HG02943 (cell line): ENCODE data around the gene LRRC74A.

ENCODE experiments used
- ATAC-seq: cut with Tn5 transposase; IDR thresholded peaks from one replicate; pipeline ENCODE4 v1.9.1; 2021; ENCODE audit warnings: mild to moderate bottlenecking, low read depth, moderate library complexity; ENCODE audit not compliant: unreplicated experiment

Gene LRRC74A

DNA sequence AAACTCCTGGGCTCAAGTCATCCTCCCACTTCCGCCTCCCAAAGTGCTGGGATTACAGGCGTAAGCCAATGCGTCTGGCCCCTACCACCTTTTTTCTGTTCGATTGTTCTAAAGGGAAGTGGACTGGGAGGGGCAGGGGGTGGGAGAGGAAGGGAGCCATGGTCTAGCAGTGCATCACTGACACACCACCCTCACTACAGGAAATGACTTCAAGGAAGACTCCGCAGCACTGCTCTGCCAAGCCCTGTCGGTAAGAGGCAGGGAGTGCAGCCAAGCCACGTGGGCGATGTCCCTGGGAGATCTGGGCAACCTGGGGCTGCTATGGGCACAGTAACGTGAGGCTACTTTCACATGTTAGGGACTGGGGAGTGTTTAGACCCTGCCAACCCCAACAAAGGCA lies 18.0 kb downstream of the LRRC74A start:
- no peak for ATAC-seq

GRCh38 chr14:76846331-76847047 lies 20.3 kb downstream of the LRRC74A start:
- no peak for ATAC-seq

GRCh38 chr14:76848879-76849278 lies 22.7 kb downstream of the LRRC74A start:
- no peak for ATAC-seq

DNA sequence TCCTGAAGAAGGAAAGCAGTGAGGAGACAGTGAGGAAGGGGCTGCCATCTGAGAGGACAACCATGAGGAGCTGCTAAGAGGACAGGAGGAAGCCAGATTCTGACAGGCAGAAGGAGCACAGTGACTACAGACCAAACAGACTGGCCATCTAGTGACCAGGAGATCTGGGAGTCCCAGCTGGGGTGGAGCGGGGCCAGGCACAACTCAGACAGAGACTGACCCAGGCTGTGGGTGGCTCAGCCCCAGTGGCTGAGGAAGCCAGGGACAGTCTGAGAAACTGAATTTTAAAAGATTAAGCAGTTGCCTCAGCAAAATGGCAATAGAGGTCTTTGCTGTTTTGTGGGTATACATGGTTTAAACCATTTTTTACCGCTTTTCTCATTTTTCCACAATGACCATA lies 28.9 kb downstream of the LRRC74A start:
- ATAC-seq, result no peak

- ATAC-seq, result no peak
Observed at GRCh38 chr14:76856769-76857168, 30.6 kb downstream of the LRRC74A start.

DNA sequence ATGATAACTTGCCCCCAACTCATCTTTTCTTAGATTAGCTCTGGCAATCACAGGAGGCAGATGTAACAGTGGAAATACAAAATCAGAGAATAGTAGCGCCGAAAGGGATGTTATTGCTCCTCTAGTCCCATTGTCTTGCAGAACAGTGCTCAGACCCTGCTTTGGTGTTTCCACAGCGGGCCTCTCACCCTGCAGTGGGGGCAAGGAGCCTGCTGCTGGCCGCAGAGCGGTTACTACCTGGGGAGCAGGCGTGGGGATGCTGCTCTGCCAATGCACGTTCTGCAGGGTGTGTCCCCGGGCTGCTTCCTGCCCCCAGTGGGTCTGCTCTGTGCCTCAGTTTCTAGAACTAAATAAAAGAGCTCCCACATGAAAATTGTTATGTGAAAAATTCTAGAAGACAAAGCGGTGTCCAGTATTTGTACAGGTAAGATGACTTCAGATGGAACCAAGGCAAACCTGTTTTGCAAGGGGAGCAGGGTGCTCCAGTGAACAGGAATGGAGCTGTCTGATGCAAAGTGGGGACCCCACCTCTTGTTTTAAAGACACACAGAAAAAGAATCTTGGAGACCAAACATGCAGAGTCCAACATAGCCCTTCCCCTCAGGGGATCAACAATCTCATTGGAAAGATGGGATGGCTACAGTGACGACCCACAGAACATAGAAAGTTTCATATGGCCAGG lies 35.5 kb downstream of the LRRC74A start:
- no peak for ATAC-seq

GRCh38 chr14:76862546-76863282 lies 36.5 kb downstream of the LRRC74A start:
- no peak for ATAC-seq

GRCh38 chr14:76863724-76864407 lies 37.7 kb downstream of the LRRC74A start:
- no peak for ATAC-seq

DNA sequence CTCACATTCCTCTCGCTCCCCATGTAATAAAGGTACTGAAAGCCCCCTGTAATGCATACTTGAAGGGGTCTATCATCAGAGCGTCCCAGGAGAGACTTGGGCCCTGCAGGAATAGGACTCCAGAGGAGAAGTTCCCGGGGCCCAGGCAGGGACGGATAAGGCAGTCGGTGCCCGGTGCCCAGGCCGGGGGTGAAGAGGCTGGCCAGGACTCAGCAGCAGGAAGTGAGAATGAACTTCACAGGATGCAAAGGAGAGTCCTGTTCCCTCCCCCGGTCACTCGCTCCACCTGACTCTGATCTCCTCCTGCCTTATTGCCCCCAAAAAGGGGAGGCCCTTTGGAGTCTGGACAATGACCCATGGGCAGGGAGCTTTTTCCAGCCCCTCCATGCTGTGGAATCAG lies 40.2 kb downstream of the LRRC74A start:
- ATAC-seq, result no peak

GRCh38 chr14:76867516-76868453 lies 41.6 kb downstream of the LRRC74A start:
- ATAC-seq, result no peak

DNA sequence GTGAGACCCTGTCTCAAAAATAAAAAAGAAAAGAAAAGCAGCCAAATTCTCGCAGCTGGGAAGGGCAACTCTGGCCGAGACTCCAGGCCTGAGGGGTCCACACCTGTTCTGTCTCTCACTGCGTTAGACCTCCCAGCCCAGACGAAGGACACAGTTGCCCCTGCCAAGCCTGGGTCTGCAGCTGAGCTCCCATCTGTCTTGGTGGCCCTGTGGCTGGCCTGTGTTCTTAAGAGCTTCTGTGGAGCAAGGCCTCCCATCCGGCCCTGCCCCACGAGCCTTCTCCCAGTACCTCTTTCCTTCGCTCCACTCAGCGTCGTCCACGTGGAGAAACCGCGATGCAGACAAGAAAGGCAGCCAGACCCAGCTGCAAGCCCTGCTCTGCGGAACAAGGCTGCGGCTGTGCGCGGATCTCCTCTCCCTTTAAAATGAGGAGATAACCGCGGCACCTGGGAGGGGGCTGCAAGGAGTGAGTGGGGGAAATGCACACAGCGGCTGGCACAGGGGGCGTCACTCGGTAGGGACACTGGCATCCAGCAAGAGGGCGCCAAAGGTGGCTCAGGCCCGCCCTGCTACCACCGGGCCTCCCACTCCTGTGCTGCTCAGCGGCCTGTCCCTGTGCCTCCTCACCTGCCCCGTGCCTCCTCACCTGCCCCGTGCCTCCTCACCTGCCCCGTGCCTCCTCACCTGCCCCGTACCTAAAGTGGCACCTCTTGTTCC lies 42.4 kb downstream of the LRRC74A start:
- no peak for ATAC-seq

GRCh38 chr14:76870166-76870565 lies 44.0 kb downstream of the LRRC74A start:
- no peak for ATAC-seq

DNA sequence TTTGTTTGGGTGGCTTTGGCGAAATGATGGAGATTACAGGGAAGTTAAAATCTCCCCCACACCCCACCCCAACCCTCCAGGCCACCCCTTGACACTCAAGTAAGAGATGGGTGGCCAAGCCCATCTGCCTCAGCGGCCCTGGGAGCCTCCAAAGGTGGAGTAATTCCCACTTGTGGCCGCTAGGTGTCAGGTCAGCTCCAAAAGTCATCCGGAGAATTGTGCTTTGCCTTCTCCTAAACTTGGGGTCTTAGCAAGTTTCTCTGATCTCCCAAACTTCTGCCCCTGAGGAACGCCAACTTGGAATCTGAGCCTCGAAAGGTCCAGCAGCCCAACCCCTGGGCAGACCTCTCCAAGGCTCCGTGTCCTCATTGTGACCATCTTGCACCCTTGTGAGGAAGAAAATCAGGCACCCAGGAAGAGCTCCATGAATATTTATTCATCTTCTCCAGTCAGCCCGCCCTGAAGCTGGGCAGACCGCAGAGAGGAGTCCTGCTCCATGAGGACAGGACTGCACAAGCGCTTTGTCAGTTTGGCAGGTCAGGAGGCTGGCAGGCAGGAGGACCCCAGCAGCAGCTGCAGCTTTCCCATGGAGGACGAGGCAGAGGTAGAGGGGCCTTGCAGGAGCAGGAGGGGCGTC lies 46.7 kb downstream of the LRRC74A start:
- ATAC-seq, result no peak

GRCh38 chr14:76874734-76875133 lies 48.5 kb downstream of the LRRC74A start:
- ATAC-seq, result no peak

GRCh38 chr14:76876076-76876475 lies 49.9 kb downstream of the LRRC74A start:
- ATAC-seq, result no peak

- ATAC-seq, result no peak
Observed at GRCh38 chr14:76877871-76878270, 51.7 kb downstream of the LRRC74A start.

- no peak for ATAC-seq
Observed at GRCh38 chr14:76880449-76880848, 54.2 kb downstream of the LRRC74A start.

DNA sequence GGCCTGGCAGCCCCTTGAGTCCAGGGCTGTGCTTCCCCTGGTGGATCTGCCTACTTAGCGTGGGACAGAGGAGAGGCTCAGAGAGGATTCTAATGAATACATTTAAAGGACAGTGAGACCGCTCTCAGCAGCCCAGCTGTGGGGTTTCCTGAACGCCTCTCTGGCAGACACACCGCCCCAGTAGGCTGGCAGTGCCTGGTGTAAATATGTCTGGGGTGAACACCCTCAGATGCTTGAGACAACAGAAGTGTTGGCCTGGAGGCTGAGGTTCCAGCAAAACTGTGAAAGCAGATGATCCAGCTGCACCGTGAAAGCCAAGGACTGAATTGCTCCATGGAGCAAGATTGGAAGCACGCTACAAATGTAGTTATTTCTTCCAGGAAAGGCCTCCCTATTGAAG lies 55.1 kb downstream of the LRRC74A start:
- ATAC-seq, result no peak

- ATAC-seq, result no peak
Observed at GRCh38 chr14:76882651-76883050, 56.4 kb downstream of the LRRC74A start.
